WTC11 (cell line): ENCODE data around the gene RYR2. TPM values are rescaled to one million over a fixed set of nuclear protein-coding genes. Genes with fewer than 3 reads are reported as not detected.

Source experiments
- ATAC-seq: fragments of 200-7000 bp; cut with Tn5 transposase; 2 replicates; pipeline ENCODE4 v1.10.0; 2021; ENCODE audit warnings: mild to moderate bottlenecking, moderate library complexity
- CTCF ChIA-PET: fragments of 300-600 bp; sonication (Branson Sonifier 250); formaldehyde crosslinking; loops from one replicate; lab custom pipeline; 2021; ENCODE audit warnings: antibody characterized with exemption; lab: Charles Lee
- POLR2A ChIA-PET: fragments of 350-600 bp; sonication (Branson Sonifier 250); formaldehyde crosslinking; loops from one replicate; lab custom pipeline; 2021; ENCODE audit warnings: antibody characterized with exemption; lab: Charles Lee
- DNase-seq: peaks from one replicate; pipeline ENCODE4 v3.0.0; 2021; ENCODE audit warnings: low spot score
- H3K27ac Mint-ChIP-seq: 2 replicates; pipeline ENCODE4 v1.8.0; 2021; ENCODE audit warnings: mixed read lengths
- H3K27me3 Mint-ChIP-seq: 2 replicates; pipeline ENCODE4 v1.8.0; 2021; ENCODE audit warnings: low read depth, mild to moderate bottlenecking, moderate library complexity, mixed read lengths
- H3K36me3 Mint-ChIP-seq: 2 replicates; pipeline ENCODE4 v1.8.0; 2021; ENCODE audit warnings: mixed read lengths
- H3K4me1 Mint-ChIP-seq: 2 replicates; pipeline ENCODE4 v1.8.0; 2022; ENCODE audit warnings: mixed read lengths
- H3K4me3 Mint-ChIP-seq: 2 replicates; pipeline ENCODE4 v1.8.0; 2021; ENCODE audit warnings: mild to moderate bottlenecking, moderate library complexity, mixed read lengths
- H3K9me3 Mint-ChIP-seq: 2 replicates; pipeline ENCODE4 v1.8.0; 2021; ENCODE audit warnings: mixed read lengths
- AFF4 ChIP-seq: sonication (generic); formaldehyde crosslinking; IDR thresholded peaks from 2 replicates; pipeline ENCODE4 v1.8.1; 2023; ENCODE audit warnings: mild to moderate bottlenecking, missing genetic modification reagents, borderline replicate concordance
- AR ChIP-seq: fragments of 250-450 bp; sonication (Bioruptor Pico); IDR thresholded peaks from 2 replicates; pipeline ENCODE4 v1.9.0; 2021; ENCODE audit warnings: mild to moderate bottlenecking
- CREM ChIP-seq: sonication (generic); formaldehyde crosslinking; IDR thresholded peaks from 2 replicates; pipeline ENCODE4 v1.8.1; 2022; ENCODE audit warnings: mild to moderate bottlenecking, missing genetic modification reagents, moderate library complexity
- ELF4 ChIP-seq: sonication (generic); formaldehyde crosslinking; IDR thresholded peaks from 2 replicates; pipeline ENCODE4 v1.8.1; 2022; ENCODE audit warnings: low read depth, mild to moderate bottlenecking, moderate library complexity, missing genetic modification reagents
- EMX1 ChIP-seq: fragments of 250-450 bp; sonication (Bioruptor Pico); IDR thresholded peaks from 2 replicates; pipeline ENCODE4 v1.8.0; 2021; ENCODE audit warnings: mild to moderate bottlenecking
- FOXP1 ChIP-seq: sonication (generic); formaldehyde crosslinking; IDR thresholded peaks from 2 replicates; pipeline ENCODE4 v1.8.0; 2022; ENCODE audit warnings: missing genetic modification reagents, mild to moderate bottlenecking, moderate library complexity, borderline replicate concordance
- GTF2I ChIP-seq: fragments of 250-450 bp; sonication (Bioruptor Pico); conservative IDR thresholded peaks from 2 replicates; pipeline ENCODE4 v1.4.0; 2021; ENCODE audit warnings: mild to moderate bottlenecking
- HMGA2 ChIP-seq: fragments of 250-450 bp; sonication (Bioruptor Pico); IDR thresholded peaks from 2 replicates; pipeline ENCODE4 v1.4.0; 2021; ENCODE audit warnings: mild to moderate bottlenecking, moderate library complexity
- IRF1 ChIP-seq: sonication (generic); formaldehyde crosslinking; IDR thresholded peaks from 2 replicates; pipeline ENCODE4 v1.8.0; 2023; ENCODE audit warnings: missing genetic modification reagents
- JAZF1 ChIP-seq: fragments of 250-450 bp; sonication (Bioruptor Pico); IDR thresholded peaks from 2 replicates; pipeline ENCODE4 v1.9.0; 2021; ENCODE audit warnings: moderate library complexity, mild to moderate bottlenecking, inconsistent platforms
- JUN ChIP-seq: sonication (generic); formaldehyde crosslinking; IDR thresholded peaks from 2 replicates; pipeline ENCODE4 v1.8.0; 2023; ENCODE audit warnings: mild to moderate bottlenecking, missing genetic modification reagents
- MAX ChIP-seq: sonication (generic); formaldehyde crosslinking; IDR thresholded peaks from 2 replicates; pipeline ENCODE4 v1.8.0; 2022; ENCODE audit warnings: mild to moderate bottlenecking, missing genetic modification reagents
- MXD4 ChIP-seq: fragments of 250-450 bp; sonication (Bioruptor Pico); IDR thresholded peaks from 2 replicates; pipeline ENCODE4 v1.8.0; 2021; ENCODE audit warnings: mild to moderate bottlenecking, moderate library complexity, borderline replicate concordance
- SMAD4 ChIP-seq: sonication (generic); formaldehyde crosslinking; IDR thresholded peaks from 2 replicates; pipeline ENCODE4 v1.8.0; 2022; ENCODE audit warnings: mild to moderate bottlenecking, missing genetic modification reagents
- STAT6 ChIP-seq: sonication (generic); formaldehyde crosslinking; conservative IDR thresholded peaks from 2 replicates; pipeline ENCODE4 v1.8.1; 2023; ENCODE audit warnings: mild to moderate bottlenecking, low read depth, missing genetic modification reagents, moderate library complexity
- TEAD1 ChIP-seq: sonication (generic); formaldehyde crosslinking; IDR thresholded peaks from 2 replicates; pipeline ENCODE4 v1.8.0; 2022; ENCODE audit warnings: mild to moderate bottlenecking, missing genetic modification reagents
- TP53 ChIP-seq: sonication (generic); formaldehyde crosslinking; IDR thresholded peaks from 2 replicates; pipeline ENCODE4 v1.8.1; 2023; ENCODE audit warnings: mild to moderate bottlenecking, missing genetic modification reagents
- USF1 ChIP-seq: sonication (generic); formaldehyde crosslinking; IDR thresholded peaks from 2 replicates; pipeline ENCODE4 v1.8.0; 2022; ENCODE audit warnings: mild to moderate bottlenecking, missing genetic modification reagents
- ZBTB21 ChIP-seq: sonication (generic); formaldehyde crosslinking; IDR thresholded peaks from 2 replicates; pipeline ENCODE4 v1.8.1; 2023; ENCODE audit warnings: mild to moderate bottlenecking, missing genetic modification reagents, borderline replicate concordance
- ZNF532 ChIP-seq: fragments of 250-450 bp; sonication (Bioruptor Pico); IDR thresholded peaks from 2 replicates; pipeline ENCODE4 v1.9.0; 2021; ENCODE audit warnings: mild to moderate bottlenecking, borderline replicate concordance
- ZNF671 ChIP-seq: fragments of 250-450 bp; sonication (Bioruptor Pico); IDR thresholded peaks from 2 replicates; pipeline ENCODE4 v1.8.0; 2021; ENCODE audit warnings: mild to moderate bottlenecking
- total RNA-seq: library from RNA; stranded (reverse); gene quantifications from 3 replicates; pipeline ENCODE4 v1.2.3, GENCODE V29; 2021

RYR2 gene
- total RNA-seq, 1 experiment from 2014 or later = 7.9 TPM

- no peak for TF ChIP-seq AFF4 (CRISPR knock-in tag)
- TF ChIP-seq, all 79 proteins: peak for 0
Observed at GRCh38 chr1:237638555-237638954, 596.6 kb downstream of the RYR2 start (continued).

GRCh38 chr1:237640011-237640671 is 598.2 kb downstream of the RYR2 start:
- POLR2A ChIA-PET = no interaction called here
- CTCF ChIA-PET = no interaction called here

More at GRCh38 chr1:237640011-237640671, 598.2 kb downstream of the RYR2 start:
- ATAC-seq (no peak), DNase-seq (no peak)
- no peak for TF ChIP-seq HMGA2 (CRISPR knock-in tag)
- no peak for TF ChIP-seq JUN (CRISPR knock-in tag)
- no peak for TF ChIP-seq STAT6 (CRISPR knock-in tag)
- TF ChIP-seq SMAD4 = no peak
- no peak for TF ChIP-seq AR (CRISPR knock-in tag)
- TF ChIP-seq ELF4 = no peak
- TF ChIP-seq USF1 = no peak
- TF ChIP-seq ZNF532 (CRISPR knock-in tag) = no peak
- no peak for TF ChIP-seq EMX1 (CRISPR knock-in tag)
- no peak for TF ChIP-seq MXD4 (CRISPR knock-in tag)
- TF ChIP-seq GTF2I (CRISPR knock-in tag) = no peak
- no peak for TF ChIP-seq IRF1 (CRISPR knock-in tag)
- no peak for TF ChIP-seq ZNF671 (CRISPR knock-in tag)
- TF ChIP-seq JAZF1 (CRISPR knock-in tag) = no peak
- no peak for TF ChIP-seq ZBTB21
- no peak for TF ChIP-seq CREM
- TF ChIP-seq FOXP1 (CRISPR knock-in tag) = no peak
- TF ChIP-seq TP53 (CRISPR knock-in tag) = no peak
- TF ChIP-seq TEAD1 (CRISPR knock-in tag) = no peak
- TF ChIP-seq MAX = no peak
- Mint-ChIP-seq H3K9me3 (no peaks in the 10 kb centered on the region), H3K27me3 (no peaks in the 10 kb centered on the region), H3K4me3 (no peak overlapping the region), H3K36me3 (peaks cover 11% of the 10 kb centered on the region), H3K4me1 (no peaks in the 10 kb centered on the region), H3K27ac (no peak overlapping the region)
